H9 (cell line): ENCODE results near the gene SLC23A2. TPM values are rescaled to one million over a fixed set of nuclear protein-coding genes. Genes with fewer than 3 reads are reported as not detected.

ENCODE experiments used
- DNase-seq: peaks from one replicate; pipeline ENCODE4 v3.0.0-alpha.2; 2017
- H2AFZ ChIP-seq: one replicate; pipeline ENCODE4 v1.6.1; 2013; ENCODE audit warnings: mild to moderate bottlenecking, low read length, control low read depth, moderate library complexity
- H2AK5ac ChIP-seq: 2 replicates; pipeline ENCODE4 v1.6.1; 2013; ENCODE audit warnings: low read length, control low read depth, mixed read lengths; ENCODE audit not compliant: insufficient read length
- H2BK120ac ChIP-seq: one replicate; pipeline ENCODE4 v1.6.1; 2013; ENCODE audit warnings: low read depth, mild to moderate bottlenecking, low read length, control low read depth, inconsistent platforms; ENCODE audit not compliant: poor library complexity, severe bottlenecking
- H2BK12ac ChIP-seq: 2 replicates; pipeline ENCODE4 v1.6.1; 2013; ENCODE audit warnings: low read length, control low read depth, mixed read lengths, low read depth; ENCODE audit not compliant: insufficient read length
- H2BK15ac ChIP-seq: 2 replicates; pipeline ENCODE4 v1.6.1; 2013; ENCODE audit warnings: low read depth, low read length, control low read depth
- H2BK20ac ChIP-seq: one replicate; pipeline ENCODE4 v1.6.1; 2013; ENCODE audit warnings: low read depth, mild to moderate bottlenecking, low read length, control low read depth, inconsistent platforms; ENCODE audit not compliant: poor library complexity, severe bottlenecking
- H2BK5ac ChIP-seq: 2 replicates; pipeline ENCODE4 v1.6.1; 2013; ENCODE audit warnings: low read length, control low read depth, mixed read lengths; ENCODE audit not compliant: insufficient read length
- H3K14ac ChIP-seq: 2 replicates; pipeline ENCODE4 v1.6.1; 2013; ENCODE audit warnings: low read length, control low read depth; ENCODE audit not compliant: insufficient read depth
- H3K18ac ChIP-seq: 2 replicates; pipeline ENCODE4 v1.6.1; 2013; ENCODE audit warnings: low read depth, mild to moderate bottlenecking, mixed read lengths, low read length, control low read depth; ENCODE audit not compliant: insufficient read length
- H3K23ac ChIP-seq: 2 replicates; pipeline ENCODE4 v1.6.1; 2013; ENCODE audit warnings: low read length, control low read depth, mixed read lengths, low read depth; ENCODE audit not compliant: insufficient read length
- H3K23me2 ChIP-seq: 2 replicates; pipeline ENCODE4 v1.6.1; 2013; ENCODE audit warnings: low read depth, mild to moderate bottlenecking, mixed read lengths, low read length, control low read depth; ENCODE audit not compliant: insufficient read length, poor library complexity, severe bottlenecking
- H3K27ac ChIP-seq: 2 replicates; pipeline ENCODE4 v1.5.1; 2013; ENCODE audit warnings: low read length, control low read depth, mixed read lengths, low read depth; ENCODE audit not compliant: insufficient read length
- H3K27me3 ChIP-seq: 2 replicates; pipeline ENCODE4 v1.6.1; 2013; ENCODE audit warnings: low read length, control low read depth, inconsistent platforms; ENCODE audit not compliant: insufficient read depth
- H3K4ac ChIP-seq: 2 replicates; pipeline ENCODE4 v1.6.1; 2013; ENCODE audit warnings: low read depth, mild to moderate bottlenecking, control low read depth, inconsistent platforms, low read length, moderate library complexity
- H3K4me1 ChIP-seq: 2 replicates; pipeline ENCODE4 v1.6.1; 2013; ENCODE audit warnings: low read length, control low read depth, inconsistent platforms; ENCODE audit not compliant: insufficient read depth
- H3K4me2 ChIP-seq: 2 replicates; pipeline ENCODE4 v1.6.1; 2013; ENCODE audit warnings: low read length, control low read depth, mixed read lengths; ENCODE audit not compliant: insufficient read length, insufficient read depth
- H3K56ac ChIP-seq: 2 replicates; pipeline ENCODE4 v1.6.1; 2013; ENCODE audit warnings: low read depth, mild to moderate bottlenecking, mixed read lengths, low read length, control low read depth; ENCODE audit not compliant: insufficient read length
- H3K79me1 ChIP-seq: 2 replicates; pipeline ENCODE4 v1.6.1; 2013; ENCODE audit warnings: low read depth, mild to moderate bottlenecking, moderate library complexity, low read length, control low read depth, inconsistent platforms; ENCODE audit not compliant: insufficient read depth, poor library complexity, severe bottlenecking
- H3K79me2 ChIP-seq: 2 replicates; pipeline ENCODE4 v1.6.1; 2013; ENCODE audit warnings: low read length, control low read depth, inconsistent platforms; ENCODE audit not compliant: insufficient read depth
- H3K9ac ChIP-seq: 2 replicates; pipeline ENCODE4 v1.6.1; 2013; ENCODE audit warnings: low read length, control low read depth, mixed read lengths; ENCODE audit not compliant: insufficient read length; ENCODE audit errors: extremely low read depth
- H3K9me3 ChIP-seq: one replicate; pipeline ENCODE4 v1.6.1; 2013; ENCODE audit warnings: low read depth, low read length, inconsistent platforms; ENCODE audit not compliant: control insufficient read depth
- H3T11ph ChIP-seq: one replicate; pipeline ENCODE4 v1.6.1; 2013; ENCODE audit warnings: mild to moderate bottlenecking, low read length, control low read depth, inconsistent platforms
- H4K20me1 ChIP-seq: one replicate; pipeline ENCODE4 v1.6.1; 2013; ENCODE audit not compliant: control insufficient read depth, insufficient read length, insufficient read depth
- H4K5ac ChIP-seq: 2 replicates; pipeline ENCODE4 v1.6.1; 2013; ENCODE audit warnings: low read depth, mild to moderate bottlenecking, mixed read lengths, low read length, control low read depth; ENCODE audit not compliant: insufficient read length
- H4K8ac ChIP-seq: replicated peaks from 2 replicates; pipeline ENCODE4 v1.6.1; 2013; ENCODE audit warnings: low read length, control low read depth, mixed read lengths, low read depth; ENCODE audit not compliant: insufficient read length
- H4K91ac ChIP-seq: 2 replicates; pipeline ENCODE4 v1.6.1; 2013; ENCODE audit warnings: low read depth, mild to moderate bottlenecking, moderate library complexity, mixed read lengths, low read length, control low read depth; ENCODE audit not compliant: insufficient read length
- H3K27ac Mint-ChIP-seq, 3 experiments: 2 replicates in 2 of 3; 3 replicates in 1 of 3; pipeline ENCODE4 v1.8.0; 2020 to 2021; ENCODE audit warnings: mixed read lengths in 3 of 3, mild to moderate bottlenecking in 1 of 3, moderate library complexity in 1 of 3
- H3K27me3 Mint-ChIP-seq: 2 replicates; pipeline ENCODE4 v1.8.0; 2021; ENCODE audit warnings: low read depth, mild to moderate bottlenecking, moderate library complexity, mixed read lengths
- H3K36me3 Mint-ChIP-seq, 3 experiments: 2 replicates in 2 of 3; 3 replicates in 1 of 3; pipeline ENCODE4 v1.8.0; 2020 to 2021; ENCODE audit warnings: low read depth in 3 of 3, mixed read lengths in 3 of 3; ENCODE audit not compliant: insufficient read depth in 1 of 3
- H3K4me1 Mint-ChIP-seq, 2 experiments: 2 replicates each; pipeline ENCODE4 v1.8.0; 2020; ENCODE audit warnings: mixed read lengths in 2 of 2
- H3K4me3 Mint-ChIP-seq, 2 experiments: 2 replicates in 1 of 2; 3 replicates in 1 of 2; pipeline ENCODE4 v1.8.0; 2020 to 2021; ENCODE audit warnings: mild to moderate bottlenecking in 2 of 2, mixed read lengths in 2 of 2, moderate library complexity in 1 of 2
- H3K9me3 Mint-ChIP-seq, 2 experiments: 2 replicates in 1 of 2; 3 replicates in 1 of 2; pipeline ENCODE4 v1.8.0; 2020; ENCODE audit warnings: mild to moderate bottlenecking in 2 of 2, mixed read lengths in 2 of 2, moderate library complexity in 1 of 2
- CTCF ChIP-seq: fragments of 200-600 bp; sonication (generic); conservative IDR thresholded peaks from 3 replicates; pipeline ENCODE4 v1.8.0; 2021; ENCODE audit warnings: antibody characterized with exemption, mild to moderate bottlenecking
- WGBS: extraction: QIAGEN DNeasy Blood & Tissue Kit; methylation state at CpG from one replicate; pipeline ENCODE4 v1.1.7; 2013; ENCODE audit warnings: missing lambda C conversion rate, low lambda C conversion rate, mixed read lengths; ENCODE audit not compliant: insufficient read length; ENCODE audit errors: extremely low coverage; 5-methylcytosine and 5-hydroxymethylcytosine counted together
- total RNA-seq: library from RNA; stranded (reverse); gene quantifications from 2 replicates; pipeline ENCODE4 v1.2.1, GENCODE V29; 2021

SLC23A2 gene
- total RNA-seq, 1 experiment from 2014 or later: 16.5 TPM

DNA sequence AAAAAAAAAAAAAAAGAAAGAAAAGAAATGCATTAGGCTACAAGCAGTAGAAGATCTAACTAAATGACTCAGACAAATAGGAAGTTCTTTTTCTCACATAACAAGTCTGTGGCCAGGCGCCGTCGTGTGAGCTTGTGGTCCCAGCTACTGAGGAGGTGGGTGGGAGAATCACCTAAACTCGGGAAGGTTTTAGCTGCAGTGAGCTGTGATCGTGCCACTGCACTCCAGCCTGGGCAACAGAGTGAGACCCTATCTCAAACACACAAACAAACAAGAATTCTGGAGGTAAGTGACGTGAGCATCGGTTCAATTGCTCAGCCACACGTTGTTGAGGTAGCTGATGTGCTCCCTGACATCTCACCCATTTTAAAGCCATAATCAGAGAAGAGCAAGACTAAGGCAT lies 37.9 kb upstream of the SLC23A2 start:
- TF ChIP-seq CTCF: no peak
- H3K9ac ChIP-seq: no peak overlapping the region
- H3K14ac ChIP-seq: no peak overlapping the region
- no peak overlapping the region for H3K4me2 ChIP-seq
- no peaks in the 10 kb centered on the region for H3K4me1 ChIP-seq
- H3K27me3 Mint-ChIP-seq: no peaks in the 10 kb centered on the region; the same call in 1 of the 2 replicates
- no peak overlapping the region for H4K5ac ChIP-seq
- H2BK120ac ChIP-seq: no peak overlapping the region
- no peak overlapping the region for H2BK12ac ChIP-seq
- no peak overlapping the region for H3K18ac ChIP-seq
- H4K8ac ChIP-seq: no peak overlapping the region
- no peak overlapping the region for H4K91ac ChIP-seq
- H3K4me1 Mint-ChIP-seq: no peaks in the 10 kb centered on the region
- no peak overlapping the region for H2AFZ ChIP-seq
- no peak overlapping the region for H3K56ac ChIP-seq
- H3K9me3 ChIP-seq: no peaks in the 10 kb centered on the region
- no peak for DNase-seq
- no peak overlapping the region for H2AK5ac ChIP-seq
- H3K27me3 ChIP-seq: no peaks in the 10 kb centered on the region
- H2BK15ac ChIP-seq: no peak overlapping the region
- H3K4me3 Mint-ChIP-seq: no peak overlapping the region
- no peaks in the 10 kb centered on the region for H3K23me2 ChIP-seq
- H3K4ac ChIP-seq: no peak overlapping the region
- no CpG with 5 or more reads among the region's 8 CpGs for WGBS
- no peak overlapping the region for H2BK5ac ChIP-seq
- no peak overlapping the region for H3T11ph ChIP-seq
- no peaks in the 10 kb centered on the region for H3K79me1 ChIP-seq
- H2BK20ac ChIP-seq: no peak overlapping the region
- no peaks in the 10 kb centered on the region for H4K20me1 ChIP-seq
- H3K9me3 Mint-ChIP-seq: no peaks in the 10 kb centered on the region
- H3K27ac Mint-ChIP-seq: no peak overlapping the region
- no peaks in the 10 kb centered on the region for H3K36me3 Mint-ChIP-seq
- H3K23ac ChIP-seq: no peak overlapping the region
- no peak overlapping the region for H3K27ac ChIP-seq
- H3K79me2 ChIP-seq: no peaks in the 10 kb centered on the region
